Measurements from ENCODE around the gene KIAA0319L.

KIAA0319L gene

GRCh38 chr1:35535243-35535642 is 22.0 kb downstream of the KIAA0319L start:
- no peak for DNase-seq

- DNase-seq = no peak
Observed at GRCh38 chr1:35533586-35533985, 23.6 kb downstream of the KIAA0319L start.

DNA sequence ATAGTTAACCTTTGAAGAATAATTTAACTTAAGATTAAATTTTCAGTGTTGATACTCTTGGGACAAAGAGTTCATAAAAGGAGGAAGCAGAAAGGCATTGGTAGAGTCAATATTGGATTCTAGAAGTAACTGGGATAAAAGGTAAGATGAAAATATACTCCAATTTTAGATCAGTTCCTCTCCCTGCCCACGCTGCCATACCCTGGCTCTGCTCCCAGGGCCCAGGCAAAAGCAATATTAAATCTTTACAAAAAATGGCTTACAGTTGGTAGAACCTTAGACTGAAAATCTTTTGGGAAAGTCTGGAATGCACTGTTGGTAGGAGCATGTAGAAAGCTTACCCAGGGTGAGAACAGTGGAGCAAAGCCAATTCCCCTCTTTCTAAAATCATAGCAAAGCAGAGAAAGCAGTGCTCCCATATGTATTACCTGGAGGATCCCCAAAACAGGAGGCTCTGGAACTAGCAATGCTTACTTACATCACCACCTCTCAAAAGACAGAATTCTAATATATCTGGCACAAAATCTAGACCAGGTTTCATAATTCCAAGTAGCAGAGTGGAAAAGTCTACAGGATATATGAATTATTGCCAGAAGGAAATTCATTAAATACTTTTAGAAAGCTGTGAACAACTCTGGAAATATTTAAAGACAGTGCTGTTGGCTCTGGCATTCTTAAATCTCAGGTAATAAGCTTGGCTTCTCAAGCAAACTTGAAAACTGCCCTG is 24.5 kb downstream of the KIAA0319L start:
- no peak for DNase-seq

- no peak for DNase-seq
Observed at GRCh38 chr1:35531368-35531767, 25.8 kb downstream of the KIAA0319L start.

DNA sequence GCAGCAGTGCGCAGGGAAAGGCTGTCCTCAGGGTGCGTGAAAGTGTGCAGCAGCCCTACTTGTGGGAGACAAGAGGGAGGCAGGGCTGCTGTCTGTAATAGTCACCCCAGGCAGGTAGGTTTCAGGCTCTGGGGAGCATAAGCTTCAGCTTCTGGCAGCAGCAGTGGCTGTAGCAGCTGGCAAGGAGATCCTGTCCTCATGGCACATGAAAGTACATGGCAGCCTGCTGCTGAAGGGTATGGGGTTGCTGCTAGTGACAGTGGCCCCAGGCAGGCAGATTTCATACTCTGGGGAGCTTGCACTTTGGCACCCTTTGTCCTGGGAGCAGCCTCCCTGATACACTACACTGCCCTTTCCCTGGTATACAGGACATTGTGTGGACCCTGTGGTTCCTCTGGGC is 26.3 kb downstream of the KIAA0319L start:
- DNase-seq = no peak

DNA sequence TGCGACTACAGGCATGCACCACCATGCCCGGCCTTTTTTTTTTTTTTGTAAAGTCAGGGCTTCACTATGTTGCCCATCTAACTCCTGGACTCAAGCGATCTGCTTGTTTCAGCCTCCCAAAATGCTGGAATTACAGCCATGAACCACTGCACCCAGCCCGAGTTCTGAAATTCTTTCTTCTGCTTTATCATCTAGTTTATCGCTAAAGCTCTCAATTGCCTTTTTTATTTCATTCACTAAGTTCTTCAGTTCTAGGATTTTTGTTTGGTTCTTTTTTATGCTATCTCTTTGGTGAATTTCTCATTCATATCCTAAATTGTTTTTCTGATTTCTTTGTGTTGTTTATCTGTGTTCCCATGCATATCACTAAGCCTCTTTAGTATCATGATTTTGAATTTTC is 27.0 kb downstream of the KIAA0319L start:
- DNase-seq = no peak

DNA sequence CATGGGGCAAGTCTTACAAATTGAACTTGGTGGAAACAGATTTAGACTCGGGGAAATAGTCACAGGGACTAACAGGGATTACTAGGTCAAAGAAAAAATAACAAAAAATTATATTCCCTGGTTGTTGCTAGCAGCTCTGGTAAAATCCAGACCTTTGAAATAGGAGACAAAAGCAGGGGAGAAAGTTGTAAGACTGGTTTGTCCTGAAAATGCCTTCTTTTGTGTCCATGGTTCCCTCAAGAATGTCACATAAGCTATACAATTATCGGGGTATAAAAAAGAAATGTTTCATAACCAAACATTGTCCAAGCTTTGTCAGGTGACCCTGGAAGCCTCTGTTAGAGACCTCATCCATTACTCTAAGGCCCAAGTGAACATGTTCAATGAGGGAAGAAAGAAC is 33.1 kb downstream of the KIAA0319L start:
- no peak for DNase-seq

DNA sequence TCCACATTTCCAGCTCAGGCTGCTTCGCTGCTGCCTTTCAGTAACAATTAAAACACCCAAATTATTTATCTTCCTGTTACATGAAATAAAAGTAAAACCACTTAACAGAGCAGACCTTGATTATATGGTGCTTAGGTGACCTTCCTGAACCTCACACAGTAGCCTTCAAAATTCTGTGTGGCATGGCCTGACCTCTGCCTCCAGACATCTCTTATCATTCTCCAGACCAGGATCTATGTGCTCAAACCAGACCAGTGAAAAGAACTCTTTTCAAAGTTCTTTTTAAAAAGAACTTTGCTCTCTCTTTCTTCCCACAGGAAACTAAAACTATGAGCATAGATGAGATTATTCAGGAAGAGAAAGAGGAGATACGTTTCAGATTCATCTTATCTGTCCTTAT is 37.8 kb downstream of the KIAA0319L start:
- no peak for DNase-seq

DNA sequence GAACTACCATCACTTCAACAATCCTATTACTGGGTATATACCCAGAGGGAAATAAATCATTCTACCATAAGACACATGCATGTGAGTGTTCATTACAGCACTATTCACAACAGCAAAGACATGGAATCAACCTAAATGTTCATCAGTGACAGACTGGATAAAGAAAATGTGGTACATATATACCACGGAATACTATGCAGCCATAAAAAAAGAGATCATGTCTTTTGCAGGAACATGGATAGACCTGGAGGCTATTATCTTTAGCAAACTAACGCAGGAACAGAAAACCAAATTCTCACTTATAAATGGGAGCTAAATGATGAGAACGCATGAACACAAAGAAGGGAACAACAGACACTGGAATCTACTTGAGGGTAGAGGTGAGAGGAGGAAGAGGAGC is 39.0 kb downstream of the KIAA0319L start:
- DNase-seq = no peak

- no peak for DNase-seq
Observed at GRCh38 chr1:35511305-35511704, 45.9 kb downstream of the KIAA0319L start.

- no peak for DNase-seq
Observed at GRCh38 chr1:35509558-35509957, 47.6 kb downstream of the KIAA0319L start.

- no peak for DNase-seq
Observed at GRCh38 chr1:35507947-35508346, 49.3 kb downstream of the KIAA0319L start.

DNA sequence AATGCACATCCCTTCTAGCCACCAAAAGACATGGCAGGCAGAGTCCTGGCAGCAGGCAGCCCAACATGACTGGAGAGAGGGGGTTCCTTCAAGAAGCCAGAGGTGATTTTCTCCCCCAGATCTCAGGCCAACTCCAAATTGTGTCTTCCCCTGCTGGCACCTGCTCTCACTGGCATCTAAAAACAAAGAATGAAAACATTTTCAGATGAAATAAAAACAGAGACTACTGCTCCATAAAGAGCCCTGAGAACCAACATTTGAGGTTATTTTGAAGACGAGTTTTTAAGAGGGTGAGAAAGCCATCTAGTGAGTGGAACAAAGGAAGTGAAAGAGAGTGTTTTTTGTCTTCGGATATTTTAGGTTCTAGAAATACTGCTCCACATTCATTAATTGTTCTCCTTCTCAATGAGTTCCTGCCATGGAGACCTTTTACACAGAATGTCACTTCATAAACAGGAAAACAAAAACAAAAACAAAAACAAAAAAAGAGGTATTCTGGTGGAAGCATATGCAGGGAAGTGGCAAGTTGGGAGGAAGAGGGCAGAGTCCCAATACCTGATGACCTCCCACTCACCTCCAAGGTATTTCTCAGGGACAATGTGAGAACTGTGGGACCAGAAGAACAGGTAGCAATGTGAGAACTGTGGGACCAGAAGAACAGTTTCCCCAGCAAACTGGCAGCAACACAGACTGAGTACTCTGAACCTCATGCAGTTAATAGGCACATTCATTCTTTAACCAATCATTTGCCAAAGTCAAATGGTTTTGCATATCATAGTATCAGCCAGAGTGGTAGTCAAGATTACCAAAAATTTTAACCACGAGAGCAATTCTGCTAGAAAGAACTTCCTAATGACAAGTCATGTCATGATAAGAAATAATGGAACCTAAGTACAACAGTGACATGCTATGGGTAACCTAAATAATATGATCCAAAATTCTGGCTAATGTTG is 50.0 kb downstream of the KIAA0319L start:
- no peak for DNase-seq

GRCh38 chr1:35505911-35506798 is 51.0 kb downstream of the KIAA0319L start:
- peak in 1 of 2 donors; percentile 19 for DNase-seq

DNA sequence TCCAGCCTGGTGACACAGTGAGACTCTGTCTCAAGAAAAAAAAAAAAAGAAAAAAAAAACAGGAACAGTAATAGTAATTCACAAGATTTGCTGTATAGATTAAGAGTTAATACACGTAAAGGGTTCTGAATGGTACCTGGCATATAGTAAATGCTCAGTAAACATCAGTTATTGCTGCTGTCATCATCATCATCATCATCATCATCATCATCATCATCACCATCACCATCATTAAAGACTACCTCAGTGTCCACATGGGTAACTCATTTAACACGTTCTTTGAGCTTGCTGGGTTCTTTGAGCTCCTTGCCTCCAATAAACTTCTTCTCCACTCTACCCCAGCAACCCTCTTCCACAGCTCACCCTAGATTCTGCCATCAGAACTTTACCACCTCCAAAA is 55.0 kb downstream of the KIAA0319L start:
- DNase-seq = no peak

- DNase-seq = no peak
Observed at GRCh38 chr1:35500439-35500838, 56.8 kb downstream of the KIAA0319L start.

- peak in 1 of 2 donors; percentile 4 for DNase-seq
Observed at GRCh38 chr1:35499652-35500176, 57.5 kb downstream of the KIAA0319L start.

DNA sequence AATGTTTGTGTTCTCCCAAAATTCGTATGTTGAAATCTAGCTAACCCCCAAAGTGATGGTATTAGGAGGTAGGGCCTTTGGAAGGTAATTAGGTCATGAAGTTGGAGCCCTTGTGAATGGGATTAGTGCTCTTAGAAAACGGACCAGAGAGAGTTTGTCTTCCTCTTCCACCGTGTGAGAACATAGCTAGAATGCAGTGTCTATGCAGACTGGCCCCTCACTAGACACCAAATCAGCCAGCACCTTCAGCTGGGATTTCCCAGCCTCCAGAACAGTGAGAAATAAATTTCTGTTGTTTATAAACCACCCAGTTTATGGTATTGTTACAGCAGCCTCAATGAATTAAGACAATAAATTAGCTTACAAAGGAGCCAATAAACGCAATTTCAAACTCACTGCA is 58.0 kb downstream of the KIAA0319L start:
- DNase-seq = no peak

DNA sequence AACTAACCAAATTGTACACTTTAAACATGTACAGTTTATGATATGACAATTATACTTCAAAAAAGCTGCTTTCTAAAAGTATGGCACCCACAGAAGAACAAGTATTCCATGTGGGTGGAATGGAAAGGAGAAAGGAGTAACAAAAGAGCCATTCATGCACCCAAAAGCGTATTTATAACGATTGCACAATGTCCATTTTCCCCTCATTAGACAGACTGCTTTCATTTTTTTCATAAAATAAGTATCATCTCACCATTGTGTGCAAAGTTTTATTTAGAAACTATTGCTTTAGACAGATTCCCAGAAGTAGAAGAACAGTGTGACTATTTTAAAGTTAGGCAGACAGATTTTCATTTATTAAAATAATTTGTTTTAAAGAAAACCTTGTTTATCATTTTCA is 59.6 kb downstream of the KIAA0319L start:
- no peak for DNase-seq

DNA sequence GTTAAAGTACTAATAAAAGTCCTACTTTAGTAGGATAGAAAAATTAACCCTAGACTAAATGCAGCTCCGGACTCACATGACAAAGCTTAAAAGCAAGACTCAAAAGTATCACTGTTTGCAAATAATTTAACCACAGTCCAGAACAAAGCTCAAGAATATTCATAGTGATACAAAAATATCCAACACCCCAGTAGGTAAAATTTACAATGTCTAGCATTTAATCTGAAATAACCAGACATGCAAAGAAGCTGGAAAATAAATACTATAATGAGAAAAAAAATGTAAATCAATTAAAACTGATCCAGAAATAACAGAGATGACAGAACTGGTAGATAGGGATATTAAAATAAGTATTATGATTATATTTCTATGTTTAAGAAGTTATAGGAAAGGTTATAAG is 67.0 kb downstream of the KIAA0319L start:
- DNase-seq = no peak

DNA sequence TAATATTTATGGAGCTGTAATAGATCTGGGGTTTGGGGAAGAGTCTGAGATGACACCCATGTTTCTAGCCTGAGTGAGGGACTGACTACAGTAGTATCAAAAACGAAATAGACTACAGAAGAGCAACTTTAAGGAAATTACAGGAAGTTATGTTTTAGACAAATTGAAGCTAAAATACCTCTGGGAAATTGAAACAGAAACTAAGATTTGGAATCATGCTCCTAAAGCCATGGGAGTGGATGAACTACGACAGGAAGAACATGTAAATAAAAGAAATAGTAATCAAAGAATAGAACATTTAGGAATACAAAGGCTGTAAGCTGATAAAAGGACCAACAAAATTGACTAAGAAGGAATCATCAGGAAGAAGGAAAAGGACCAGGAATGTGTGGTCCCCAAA is 68.9 kb downstream of the KIAA0319L start:
- DNase-seq = no peak

GRCh38 chr1:35486858-35487408 is 70.3 kb downstream of the KIAA0319L start:
- DNase-seq = no peak

DNA sequence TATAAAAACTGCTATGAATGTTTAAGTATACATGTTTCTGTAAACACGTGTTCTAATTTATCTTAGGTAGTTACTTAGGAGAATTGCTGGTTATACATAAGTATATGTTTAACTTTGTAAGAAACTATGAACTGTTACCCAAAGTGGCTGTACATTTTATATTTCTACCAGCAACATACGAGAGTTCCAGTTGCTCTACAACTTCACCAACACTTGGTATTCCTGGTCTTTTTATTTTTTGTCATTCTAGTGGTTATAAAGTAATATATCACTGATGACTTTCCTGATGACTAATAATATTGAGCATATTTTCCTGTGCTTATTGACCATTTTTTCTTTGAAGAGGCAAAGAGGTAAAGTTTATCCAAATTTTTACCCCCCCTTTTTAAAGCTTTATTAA is 76.0 kb downstream of the KIAA0319L start:
- no peak for DNase-seq

Data from stimulated activated CD4-positive, alpha-beta T cell treated with anti-CD3 and anti-CD28 coated beads, Interleukin-2, amount 100 ng/mL, for 48 hours (primary cell).